HK-2 (cell line): Measurements from ENCODE around the gene NAA10.
A peak's percentile ranks its signal among the peaks of the same experiment; 100 is the strongest.

Source experiments
- DNase-seq: peaks from one replicate; pipeline ENCODE4 v3.0.0-alpha.2; 2018; ENCODE audit not compliant: unreplicated experiment

Gene NAA10

GRCh38 chrX:153929576-153929975, 5.3 kb downstream of the NAA10 start:
- DNase-seq, result no peak

DNA sequence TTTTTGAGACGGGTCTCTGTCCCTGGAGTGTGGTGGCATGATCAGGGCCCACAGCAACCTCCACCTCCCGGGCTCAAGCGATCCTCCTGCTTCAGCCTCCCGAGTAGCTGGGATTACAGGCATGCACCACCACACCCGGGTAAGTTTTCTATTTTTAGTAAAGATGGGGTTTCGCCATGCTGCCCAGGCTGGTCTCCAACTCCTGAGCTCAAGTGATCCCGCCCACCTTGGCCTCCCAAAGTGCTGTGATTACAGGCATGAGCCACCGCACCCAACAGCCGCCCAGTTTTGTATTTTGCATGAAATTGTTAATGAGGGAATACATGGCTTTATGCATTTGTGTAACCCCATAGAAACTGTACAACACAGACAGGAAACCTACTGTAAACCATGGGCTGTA, 6.0 kb downstream of the NAA10 start:
- no peak for DNase-seq

DNA sequence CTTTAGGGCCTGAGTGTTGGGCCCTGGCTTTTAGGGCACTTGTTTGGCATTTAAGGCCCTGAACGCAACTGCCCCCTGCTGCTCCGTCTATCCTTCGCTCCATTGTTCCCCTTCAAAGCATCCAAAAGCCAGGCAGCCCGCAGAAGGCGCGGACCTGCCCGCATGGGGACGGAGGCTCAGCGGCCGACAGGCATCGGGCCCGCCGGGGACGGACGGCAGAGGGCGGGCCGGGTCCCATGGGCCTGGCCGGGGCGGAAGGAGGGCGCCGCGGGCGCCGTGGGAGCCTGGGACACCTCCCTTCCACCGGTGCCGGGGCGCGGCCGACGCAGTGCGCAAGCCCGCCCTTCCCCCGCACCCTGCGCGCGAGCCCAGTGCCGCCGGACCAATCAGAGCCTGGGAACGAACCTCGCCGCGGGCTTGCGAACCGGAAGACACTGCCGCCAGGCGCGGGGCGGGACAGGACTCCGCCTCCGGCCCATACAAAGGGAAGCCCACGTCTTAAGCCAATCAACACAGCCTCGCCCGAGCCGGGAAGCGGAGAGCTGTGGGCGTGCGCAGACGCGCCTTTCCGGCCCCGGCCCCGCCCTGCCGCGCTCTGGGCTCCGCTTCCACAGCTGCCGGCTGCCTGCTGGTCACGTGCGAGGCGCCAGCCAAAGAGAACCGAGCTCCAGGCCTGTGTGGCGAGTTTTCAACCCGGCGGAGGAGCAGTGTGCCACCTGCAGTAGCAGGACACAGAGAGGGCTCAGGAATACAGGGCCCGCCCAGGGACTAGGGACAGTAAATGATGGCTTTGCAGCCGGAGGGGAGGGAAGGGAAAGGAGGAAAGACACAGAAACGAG, 6.7 kb downstream of the NAA10 start:
- DNase-seq, result peak; percentile 97

DNA sequence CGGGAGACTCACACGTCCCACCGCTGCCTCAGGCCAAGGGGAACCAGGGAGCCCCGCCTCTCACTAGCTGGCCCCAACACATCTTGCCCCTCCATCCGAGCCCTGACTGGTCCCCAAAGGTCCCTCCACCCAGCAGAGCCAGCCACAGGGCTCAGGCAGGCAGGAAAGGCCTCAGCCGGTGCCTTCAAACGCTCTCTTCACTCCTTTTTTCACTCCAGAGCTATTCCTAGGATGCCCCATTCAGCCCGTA, 7.2 kb downstream of the NAA10 start:
- DNase-seq, result no peak

GRCh38 chrX:153926858-153927671, 7.8 kb downstream of the NAA10 start:
- DNase-seq, result peak; percentile 58

GRCh38 chrX:153926552-153926857, 8.3 kb downstream of the NAA10 start:
- DNase-seq, result no peak

- DNase-seq, result peak; percentile 51
Observed at GRCh38 chrX:153925739-153926551, 8.9 kb downstream of the NAA10 start, which contains the start of gene ARHGAP4. Gene ARHGAP4, minus strand, starts transcription at chrX:153926264. Its CDS starts 62 bp downstream, at chrX:153926202.

GRCh38 chrX:153925387-153925738, 9.5 kb downstream of the NAA10 start:
- DNase-seq, result no peak

DNA sequence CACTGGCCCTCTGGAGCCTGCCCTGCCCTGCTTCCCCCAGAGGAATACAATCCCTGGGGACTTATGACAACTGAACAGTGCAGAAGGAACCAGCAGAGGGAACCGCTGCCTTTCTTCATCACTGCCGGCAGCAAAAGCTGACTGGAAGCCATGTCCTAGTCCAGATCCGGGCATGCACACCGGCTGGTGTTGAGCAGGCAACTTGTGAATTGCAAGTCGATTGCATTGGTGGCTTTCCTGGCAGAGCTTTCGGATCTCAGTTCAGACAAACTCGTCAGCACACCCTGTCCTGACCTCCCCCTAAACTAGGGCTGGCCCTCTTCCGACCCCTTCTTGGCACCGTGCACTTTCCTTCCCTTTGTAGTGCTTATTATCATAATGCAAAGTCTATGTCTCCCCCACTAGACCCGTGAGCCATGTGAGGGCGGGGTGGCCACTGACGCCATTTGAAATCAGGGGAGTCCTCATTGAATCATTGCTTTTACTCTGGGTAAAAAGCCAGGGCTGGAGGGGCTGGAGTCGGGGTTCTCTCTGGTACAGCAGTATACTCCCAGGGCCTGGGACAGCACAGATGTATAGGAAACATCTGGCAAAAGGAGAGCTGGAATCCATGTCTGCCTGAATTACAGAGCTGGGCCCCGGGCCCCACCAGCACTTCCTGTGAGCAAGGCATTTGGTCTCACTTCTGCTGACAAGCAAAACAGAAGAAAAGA, 10.5 kb downstream of the NAA10 start:
- DNase-seq, result no peak

DNA sequence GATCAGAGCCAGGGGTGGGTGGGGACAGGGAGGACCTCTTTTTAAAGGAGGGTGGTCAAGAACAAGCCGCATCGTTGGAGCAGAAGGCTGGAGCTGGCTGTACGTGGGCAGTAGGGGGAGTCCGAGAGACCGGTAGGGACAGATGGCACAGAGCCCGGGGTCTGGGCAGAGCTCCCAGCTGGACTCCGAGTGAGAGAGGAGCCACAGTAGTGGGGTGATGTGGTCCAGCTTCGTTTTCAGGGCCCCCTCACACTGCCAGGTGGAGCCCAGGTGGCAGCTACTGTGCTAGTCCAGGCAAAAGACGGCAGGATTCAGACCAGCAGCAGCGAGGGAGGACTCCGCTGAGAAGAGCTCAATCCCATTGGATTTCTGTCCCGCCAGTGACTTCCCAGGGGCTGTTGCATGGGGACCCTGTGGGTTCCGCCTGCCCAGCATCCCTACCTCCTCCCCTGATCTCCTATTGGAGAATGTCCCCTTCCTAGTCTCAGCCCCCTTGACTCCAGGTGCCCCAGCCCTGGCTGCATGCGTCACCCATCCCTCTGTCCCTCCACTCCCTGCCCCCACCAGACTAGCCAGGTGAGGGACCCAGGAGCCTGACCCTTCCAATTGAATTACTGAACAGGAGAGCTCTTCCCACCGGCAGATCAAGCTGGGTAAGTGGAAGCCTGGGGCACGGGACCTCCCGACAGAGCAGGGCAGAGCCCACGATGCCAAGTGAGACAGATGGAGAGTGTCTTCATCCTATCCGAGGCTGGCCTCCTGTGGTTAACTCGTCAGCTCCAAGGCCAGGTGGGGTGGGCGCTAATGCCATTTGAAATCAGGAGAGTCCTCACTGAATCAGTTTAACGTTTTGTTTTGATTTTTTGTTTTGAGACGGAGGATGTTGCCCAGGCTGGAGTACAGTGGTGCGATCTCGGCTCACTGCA, 11.6 kb downstream of the NAA10 start:
- no peak for DNase-seq

- no peak for DNase-seq
Observed at GRCh38 chrX:153921511-153922446, 13.1 kb downstream of the NAA10 start.

DNA sequence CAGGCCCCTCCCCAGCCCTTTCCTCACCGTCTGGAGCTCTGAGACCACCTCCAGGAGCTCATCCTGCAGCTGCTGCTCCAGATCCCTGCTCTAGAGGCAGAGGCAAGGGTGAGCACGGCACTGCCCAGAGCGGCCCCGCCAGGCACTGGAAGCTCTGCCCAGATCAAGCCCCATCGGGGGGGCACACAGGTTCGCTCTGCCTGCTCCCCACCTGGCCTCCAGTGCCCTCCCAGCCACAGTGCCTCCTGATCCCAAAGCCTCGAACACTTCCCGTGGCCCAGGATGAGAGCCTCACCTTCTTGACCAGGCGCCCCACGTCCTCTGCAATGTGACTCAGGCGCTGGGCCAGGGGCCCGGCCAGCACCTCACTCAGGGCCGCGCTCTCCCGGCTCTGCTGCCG, 13.8 kb downstream of the NAA10 start:
- DNase-seq, result no peak

DNA sequence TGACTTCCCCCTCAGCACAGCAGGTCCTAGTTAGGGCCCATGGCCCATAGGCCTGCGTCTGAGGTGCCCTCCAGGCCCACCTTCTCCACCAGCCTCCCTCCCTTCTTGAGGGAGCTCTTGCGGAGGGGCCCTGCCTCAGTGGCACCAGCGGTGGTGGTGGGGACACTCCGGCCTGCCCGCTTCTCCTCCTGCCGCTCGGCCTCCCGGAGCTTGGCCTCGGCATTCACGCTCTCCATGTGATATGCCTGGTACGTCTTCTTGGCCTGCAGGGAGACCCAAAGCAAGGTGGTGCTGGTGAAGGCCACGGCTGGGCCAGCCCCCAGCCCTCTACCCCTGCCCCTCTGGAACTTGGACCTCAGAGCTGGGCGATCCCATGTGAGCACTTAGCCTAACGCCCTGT, 14.3 kb downstream of the NAA10 start:
- DNase-seq, result no peak

DNA sequence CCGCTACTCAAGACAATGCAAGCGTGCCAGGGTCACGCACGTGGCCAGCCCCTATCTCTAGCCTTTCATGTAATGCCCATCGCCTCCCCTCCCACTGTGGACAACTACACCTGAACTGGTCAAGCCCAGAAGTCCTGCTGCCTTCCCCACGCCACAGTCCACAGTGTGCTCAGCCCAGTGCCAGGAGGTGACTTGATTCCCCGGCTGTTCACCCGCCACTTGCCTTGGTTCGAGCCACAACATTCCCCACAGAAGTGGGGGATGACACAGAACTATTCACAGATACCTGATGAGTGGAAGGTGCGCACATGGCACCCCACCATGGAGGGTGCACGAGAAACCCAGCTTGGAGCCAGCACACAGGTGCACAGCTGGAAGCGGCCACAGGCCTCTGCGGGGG, 15.6 kb downstream of the NAA10 start:
- DNase-seq, result no peak

DNA sequence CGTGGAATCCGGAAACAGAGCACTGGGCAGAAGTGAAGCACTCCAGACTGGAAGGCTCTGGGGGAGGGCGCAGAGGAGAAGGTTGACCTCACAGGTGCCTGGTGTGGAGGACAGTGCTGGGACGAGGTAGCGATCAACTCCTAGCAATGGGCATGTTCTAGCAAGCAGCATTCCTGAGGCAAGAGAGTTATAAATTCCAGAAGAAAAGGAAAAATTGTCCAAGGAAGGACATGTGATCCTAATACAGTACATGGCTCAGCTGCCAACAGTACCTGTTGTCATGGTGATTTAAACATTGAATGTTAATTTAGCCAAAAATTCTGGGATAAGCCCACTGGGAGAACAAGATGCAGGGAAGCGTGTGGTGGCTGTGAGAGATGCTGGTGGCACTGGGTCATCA, 17.0 kb downstream of the NAA10 start:
- no peak for DNase-seq

GRCh38 chrX:153913701-153914100, 21.1 kb downstream of the NAA10 start:
- no peak for DNase-seq

DNA sequence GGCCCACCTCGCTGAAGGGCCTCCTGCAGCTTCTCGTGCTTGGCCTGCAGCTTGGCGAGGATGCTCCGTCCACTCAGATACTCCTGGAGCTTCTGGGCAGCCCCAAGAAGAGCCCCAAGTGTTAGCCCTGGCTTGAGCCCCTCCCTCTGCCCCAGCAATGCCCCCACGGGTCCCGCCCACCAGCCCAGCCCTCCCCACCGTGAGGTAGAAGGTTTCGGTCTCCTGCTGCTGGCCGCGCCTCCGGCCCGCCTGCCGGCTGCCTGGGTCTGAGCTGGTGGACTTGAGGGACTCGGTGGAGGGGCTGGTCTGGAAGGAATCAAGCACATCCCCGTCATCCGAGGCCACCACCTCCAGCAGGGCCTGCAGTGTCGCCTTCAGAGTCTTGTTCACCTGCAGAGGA, 21.6 kb downstream of the NAA10 start:
- DNase-seq, result no peak

- DNase-seq, result no peak
Observed at GRCh38 chrX:153911798-153912197, 23.0 kb downstream of the NAA10 start.

GRCh38 chrX:153910446-153910845, 24.4 kb downstream of the NAA10 start:
- no peak for DNase-seq

DNA sequence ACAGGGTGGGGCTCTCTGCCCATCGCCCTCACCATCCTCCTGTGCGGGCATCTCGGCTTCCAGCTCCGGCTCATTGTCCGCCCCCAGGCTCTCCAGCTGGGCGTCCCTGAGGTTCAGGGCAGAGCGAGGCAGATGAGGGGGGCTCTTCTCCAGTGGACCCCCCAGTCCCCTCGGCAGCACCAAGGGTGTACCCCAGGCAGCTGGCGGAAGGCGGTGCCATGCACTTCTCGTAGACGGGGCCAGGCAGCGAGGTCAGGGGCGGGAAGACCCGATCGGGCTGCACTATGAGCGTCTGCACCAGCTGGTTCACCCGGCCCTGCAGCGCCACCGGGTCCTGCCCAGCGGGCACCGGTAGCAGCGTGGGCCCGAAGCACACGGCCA, 24.9 kb downstream of the NAA10 start:
- DNase-seq, result no peak
